NCI-H1105 (cell line): ENCODE measurements around the gene BNIP2.
"Not testable (repeated sequence)": the region's sequence is repeated elsewhere in the genome, so short reads cannot be mapped to it uniquely, and the experiment has no call there.

Experiments
- DNase-seq: peaks from one replicate; lab custom pipeline; 2025; lab: John Stamatoyannopoulos, UW

Gene BNIP2

GRCh38 chr15:59688423-59688781, 718 bp downstream of the BNIP2 start:
- DNase-seq = peak; percentile 10

GRCh38 chr15:59687836-59688235, 1.3 kb downstream of the BNIP2 start:
- DNase-seq = no peak

- DNase-seq = no peak
These were observed 2.7 kb downstream of the BNIP2 start for GRCh38 chr15:59686389-59686788.

- no peak for DNase-seq
These were observed 3.3 kb downstream of the BNIP2 start for GRCh38 chr15:59685737-59686297.

- no peak for DNase-seq
These were observed 8.2 kb downstream of the BNIP2 start for GRCh38 chr15:59680870-59681269.

GRCh38 chr15:59680346-59680745, 8.8 kb downstream of the BNIP2 start:
- DNase-seq = no peak

- DNase-seq = no peak
These were observed 10.5 kb downstream of the BNIP2 start for GRCh38 chr15:59678620-59679019.

GRCh38 chr15:59678172-59678571, 10.9 kb downstream of the BNIP2 start:
- DNase-seq = no peak

- DNase-seq = no peak
These were observed 12.6 kb downstream of the BNIP2 start for GRCh38 chr15:59676565-59676964.

- DNase-seq = no peak
These were observed 14.7 kb downstream of the BNIP2 start for GRCh38 chr15:59674361-59674877.

GRCh38 chr15:59668556-59668955, 20.6 kb downstream of the BNIP2 start:
- DNase-seq = no peak

GRCh38 chr15:59662260-59662659, 26.9 kb downstream of the BNIP2 start:
- DNase-seq = no peak

- no peak for DNase-seq
These were observed 29.8 kb downstream of the BNIP2 start for GRCh38 chr15:59659366-59659765.

- no peak for DNase-seq
These were observed 31.4 kb downstream of the BNIP2 start for GRCh38 chr15:59657635-59658125.

GRCh38 chr15:59656897-59657634, 32.1 kb downstream of the BNIP2 start, which contains the start of gene GTF2A2:
Gene GTF2A2 (minus strand): TSS chr15:59657515. CDS start chr15:59652277, 5,238 bp downstream.
- DNase-seq = peak; percentile 97

GRCh38 chr15:59654046-59654445, 35.1 kb downstream of the BNIP2 start:
- no peak for DNase-seq

GRCh38 chr15:59649603-59650002, 39.5 kb downstream of the BNIP2 start:
- DNase-seq = no peak

GRCh38 chr15:59647085-59647484, 42.0 kb downstream of the BNIP2 start:
- no peak for DNase-seq

- DNase-seq = no peak
These were observed 42.8 kb downstream of the BNIP2 start for GRCh38 chr15:59646277-59646676.

GRCh38 chr15:59645812-59646211, 43.3 kb downstream of the BNIP2 start:
- not testable (repeated sequence) for DNase-seq

GRCh38 chr15:59644756-59645155, 44.4 kb downstream of the BNIP2 start:
- no peak for DNase-seq

GRCh38 chr15:59642351-59642750, 46.8 kb downstream of the BNIP2 start:
- DNase-seq = no peak

GRCh38 chr15:59637507-59637906, 51.6 kb downstream of the BNIP2 start:
- not testable (repeated sequence) for DNase-seq
